NCI-H526 (cell line): ENCODE measurements around the gene ATP2B3.

Source experiments
- DNase-seq, 2 experiments: peaks; one replicate each; lab custom pipeline; 2025; lab: John Stamatoyannopoulos, UW

Gene ATP2B3

DNA sequence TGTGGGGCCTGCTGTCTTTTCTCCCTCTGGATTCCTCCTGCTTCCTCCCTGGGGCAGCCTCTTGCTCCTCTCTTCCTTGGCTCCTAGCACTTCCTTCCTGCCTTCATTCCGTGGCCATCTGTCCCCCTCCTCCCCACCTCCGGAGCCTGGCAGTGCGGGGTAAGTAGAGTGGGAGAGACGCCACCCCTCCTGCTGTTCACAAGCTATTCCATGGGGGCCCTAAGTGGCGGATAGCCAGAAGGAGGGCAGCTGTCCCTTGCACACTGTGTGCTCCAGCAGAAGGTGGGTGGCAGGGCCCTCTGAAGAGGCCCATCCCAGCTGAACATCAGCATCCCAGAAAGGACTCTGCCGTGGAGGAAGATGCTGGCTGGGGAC, 54.1 kb downstream of the ATP2B3 start:
- DNase-seq = no peak

DNA sequence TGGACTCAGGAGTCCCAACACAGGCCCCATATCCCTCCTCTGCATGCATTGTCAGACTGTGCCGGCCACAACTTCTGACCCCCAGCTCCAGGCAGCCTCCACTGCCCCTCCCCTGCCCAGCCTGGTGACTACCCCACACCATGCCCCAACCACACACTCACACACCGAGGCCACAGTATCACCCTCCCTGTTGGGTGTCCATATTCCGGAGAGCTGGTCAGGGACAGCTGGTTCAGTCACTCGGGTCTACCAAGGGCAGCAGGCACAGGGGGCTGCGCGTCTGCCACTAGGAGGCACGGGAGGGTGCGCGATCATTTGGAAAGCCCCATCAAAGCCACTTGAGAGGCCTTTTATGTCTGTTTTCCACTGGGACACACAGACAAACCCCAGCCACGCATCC, 55.2 kb downstream of the ATP2B3 start:
- no peak for DNase-seq

GRCh38 chrX:153573984-153574383, 56.5 kb downstream of the ATP2B3 start:
- no peak for DNase-seq

- no peak for DNase-seq
Observed at GRCh38 chrX:153576239-153576870, 58.9 kb downstream of the ATP2B3 start.

GRCh38 chrX:153576961-153577360, 59.5 kb downstream of the ATP2B3 start:
- DNase-seq = no peak

- no peak for DNase-seq
Observed at GRCh38 chrX:153578200-153578835, 60.9 kb downstream of the ATP2B3 start.

- no peak for DNase-seq
Observed at GRCh38 chrX:153578889-153579288, 61.4 kb downstream of the ATP2B3 start.

GRCh38 chrX:153580700-153581386, 63.4 kb downstream of the ATP2B3 start:
- peak in 1 of 2 experiments; percentile 48 for DNase-seq

- peak; percentile 20 to 72 for DNase-seq
Observed at GRCh38 chrX:153582896-153583295, 65.5 kb downstream of the ATP2B3 start.

- no peak for DNase-seq
Observed at GRCh38 chrX:153583433-153583832, 66.0 kb downstream of the ATP2B3 start.

DNA sequence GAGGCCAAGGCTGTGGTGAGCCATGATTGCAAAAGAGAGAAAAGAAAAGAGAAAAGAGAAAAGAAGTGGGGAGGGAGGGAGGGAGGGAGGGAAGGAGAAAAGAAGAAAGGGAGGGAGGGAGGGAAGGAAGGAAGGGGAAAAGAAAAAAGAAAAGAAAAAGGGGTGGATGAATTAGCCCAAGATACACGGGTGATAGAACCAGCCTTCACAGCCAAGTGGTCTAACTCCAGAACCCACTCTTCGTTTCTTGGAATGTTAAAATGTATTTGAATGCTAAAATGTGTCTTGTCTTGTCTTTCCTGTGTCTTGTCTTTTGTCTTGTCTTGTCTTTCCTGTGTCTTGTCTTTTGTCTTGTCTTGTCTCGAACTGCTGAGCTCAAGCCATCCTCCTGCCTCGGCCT, 68.4 kb downstream of the ATP2B3 start:
- no peak for DNase-seq

DNA sequence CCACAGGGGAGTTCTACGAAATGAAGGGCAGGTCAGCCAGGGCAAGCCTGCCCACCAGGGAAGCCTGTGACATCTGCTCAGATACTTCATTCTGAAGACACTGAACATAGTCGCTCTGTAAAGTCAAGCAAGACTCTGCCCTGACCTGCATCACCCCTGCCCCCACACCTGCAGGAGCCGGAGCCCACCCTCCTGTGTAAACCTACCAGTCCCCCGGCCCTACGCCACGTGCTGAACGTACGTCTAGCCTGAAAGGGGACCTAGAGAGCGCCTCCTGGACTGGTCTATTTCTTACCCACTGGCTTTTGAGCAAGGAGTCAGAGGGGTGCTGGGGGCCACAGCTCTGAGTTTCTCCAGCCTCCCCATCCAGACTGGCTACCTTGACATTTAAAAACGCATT, 69.9 kb downstream of the ATP2B3 start:
- DNase-seq = no peak

DNA sequence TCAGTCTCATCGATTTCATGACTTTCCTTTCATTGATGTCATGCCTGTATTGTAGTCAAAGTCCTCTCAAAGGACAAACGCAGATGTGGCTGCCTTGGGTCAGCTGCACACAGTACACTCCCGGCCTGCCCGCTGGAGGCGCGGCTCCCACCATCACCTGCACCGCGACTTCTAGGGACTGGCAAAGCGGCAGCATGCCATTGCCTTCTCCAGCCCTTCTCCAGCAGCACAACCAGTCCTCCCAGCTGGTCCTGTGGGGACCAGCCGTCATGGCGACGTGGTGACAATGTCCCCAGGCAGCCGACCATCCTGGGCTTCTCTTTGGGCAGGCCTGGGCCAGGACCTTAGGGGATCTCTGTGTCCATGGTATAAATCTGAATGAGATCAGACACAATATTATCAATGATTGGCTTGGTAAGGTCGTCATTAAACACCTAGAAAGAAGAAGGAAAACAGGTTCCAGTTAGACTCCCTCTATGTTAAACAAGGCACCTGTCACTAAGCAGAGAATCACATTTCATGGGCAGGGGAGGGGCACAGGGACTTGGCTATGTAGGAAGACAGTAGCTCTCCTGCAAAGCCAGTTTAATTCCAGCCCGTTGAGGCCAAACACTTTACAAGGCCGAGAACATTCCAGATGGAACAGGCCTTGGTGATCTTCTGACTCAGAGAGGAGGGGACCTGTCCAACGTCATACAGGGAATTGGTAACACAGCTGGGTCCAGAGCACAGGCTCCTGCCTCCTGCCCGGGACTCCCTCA, 70.8 kb downstream of the ATP2B3 start:
- DNase-seq = no peak

DNA sequence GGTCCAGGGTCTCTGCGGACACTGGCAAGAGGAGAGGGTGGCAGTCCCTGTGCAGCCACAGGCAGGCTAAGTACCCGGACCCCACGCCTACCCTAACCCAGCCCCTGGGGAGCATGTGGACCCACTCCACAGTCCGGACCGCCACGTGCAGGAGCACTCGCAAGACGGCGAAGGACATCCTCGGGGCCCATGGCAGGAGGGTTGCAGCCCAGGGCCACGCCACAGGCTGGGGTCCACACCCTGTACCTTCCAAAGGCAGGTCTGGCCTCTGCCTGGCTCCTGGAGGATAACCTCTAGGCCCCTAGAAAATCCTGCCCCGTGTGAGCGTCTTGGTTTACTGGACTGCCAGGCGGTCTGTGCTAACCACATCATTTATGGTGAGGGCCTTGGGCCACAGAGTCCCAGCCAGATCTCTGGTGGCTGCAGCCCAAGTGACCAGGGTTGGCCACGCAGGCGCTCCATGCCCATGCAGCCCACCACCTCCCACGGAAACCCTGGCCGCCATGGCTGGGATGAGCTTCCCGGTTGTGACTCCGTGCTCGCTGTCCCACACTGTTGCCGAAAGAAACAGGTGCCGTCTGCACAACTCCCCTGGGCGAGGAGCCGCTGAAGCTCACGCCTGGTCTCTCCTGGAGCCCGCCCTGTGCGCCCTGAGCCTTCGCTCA, 71.5 kb downstream of the ATP2B3 start:
- DNase-seq = no peak

- peak; percentile 25 to 56 for DNase-seq
Observed at GRCh38 chrX:153590961-153591956, 73.8 kb downstream of the ATP2B3 start.

DNA sequence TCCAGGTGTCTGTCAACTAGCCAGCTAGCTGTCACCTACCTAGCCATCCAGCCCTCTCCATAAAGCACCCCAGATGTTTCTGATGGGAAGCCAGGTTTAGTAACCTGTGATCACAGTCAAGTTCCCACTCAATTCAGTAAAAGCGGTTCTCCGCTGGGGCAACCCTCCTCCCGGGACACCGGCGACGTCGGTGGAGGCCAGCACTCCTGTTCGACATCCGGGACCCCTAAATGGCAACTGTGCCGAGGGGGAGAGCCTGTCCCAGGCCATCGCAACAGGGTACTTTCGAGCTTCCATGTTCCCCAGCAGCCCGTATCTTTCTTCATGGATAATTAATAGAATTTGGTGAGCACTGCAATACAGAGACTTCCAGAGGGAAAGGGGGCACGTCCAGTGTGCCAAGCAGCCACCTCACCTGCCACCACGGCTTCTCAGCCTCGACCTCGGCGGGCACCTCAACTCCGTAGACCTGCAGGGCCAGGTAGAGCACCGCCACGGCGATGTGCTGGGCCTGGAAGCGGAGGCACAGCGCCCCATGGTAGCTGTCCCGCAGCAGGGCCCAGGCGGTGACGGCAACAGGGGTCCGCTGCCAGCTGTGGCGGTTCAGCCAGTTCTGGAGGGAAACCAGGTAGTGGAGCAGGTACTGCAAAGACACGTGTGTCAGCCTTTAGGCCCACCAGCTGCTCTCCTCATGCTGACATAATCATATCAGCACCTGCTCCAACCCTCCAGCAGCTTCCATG, 74.8 kb downstream of the ATP2B3 start:
- DNase-seq = no peak

DNA sequence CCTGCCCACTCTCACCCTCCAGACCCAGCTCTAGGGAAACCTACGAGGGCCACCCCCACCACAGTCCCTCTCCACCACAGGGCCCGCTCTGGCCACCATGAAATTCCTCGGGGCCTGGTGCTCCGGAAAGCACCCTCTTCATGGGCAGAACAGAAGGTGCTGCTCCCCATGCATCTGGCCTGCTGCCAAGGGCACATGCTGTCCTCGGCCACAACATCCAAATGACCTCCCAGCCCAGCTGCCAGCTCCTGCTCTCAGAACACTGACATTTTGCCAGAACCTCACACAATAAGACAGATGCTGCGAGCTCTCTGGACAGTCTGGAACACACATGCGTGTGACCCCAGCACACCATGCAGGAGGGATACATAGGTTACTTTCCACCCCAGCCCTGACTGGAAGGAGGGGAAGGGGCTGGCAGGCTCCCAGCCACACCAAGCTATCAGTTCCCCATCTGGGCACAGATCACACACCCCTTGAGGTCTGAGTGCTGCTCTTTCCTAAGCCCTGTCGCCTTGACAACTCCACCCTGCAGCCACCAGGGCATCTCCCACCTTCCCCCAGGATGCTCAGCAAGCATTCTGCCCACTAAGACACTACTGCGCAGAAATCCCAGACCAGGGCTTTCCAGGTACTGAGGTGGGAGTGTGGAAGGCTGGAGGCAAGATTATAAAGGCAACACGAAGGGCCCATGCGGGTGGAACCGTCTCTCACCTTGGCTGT, 75.7 kb downstream of the ATP2B3 start:
- no peak for DNase-seq

- DNase-seq = no peak
Observed at GRCh38 chrX:153593811-153594500, 76.5 kb downstream of the ATP2B3 start.

- no peak for DNase-seq
Observed at GRCh38 chrX:153595387-153595786, 77.9 kb downstream of the ATP2B3 start.
